GM12892 (cell line): Measurements from ENCODE around the gene GLA.

Source experiments
- POLR2A ChIP-seq: IDR thresholded peaks from 2 replicates; pipeline ENCODE4 v1.6.1; 2011; ENCODE audit warnings: low read depth, low read length, control low read depth
- TAF1 ChIP-seq: IDR thresholded peaks from 2 replicates; pipeline ENCODE4 v1.6.1; 2011; ENCODE audit warnings: low read depth, mild to moderate bottlenecking, control low read depth, low read length, borderline replicate concordance

DNA sequence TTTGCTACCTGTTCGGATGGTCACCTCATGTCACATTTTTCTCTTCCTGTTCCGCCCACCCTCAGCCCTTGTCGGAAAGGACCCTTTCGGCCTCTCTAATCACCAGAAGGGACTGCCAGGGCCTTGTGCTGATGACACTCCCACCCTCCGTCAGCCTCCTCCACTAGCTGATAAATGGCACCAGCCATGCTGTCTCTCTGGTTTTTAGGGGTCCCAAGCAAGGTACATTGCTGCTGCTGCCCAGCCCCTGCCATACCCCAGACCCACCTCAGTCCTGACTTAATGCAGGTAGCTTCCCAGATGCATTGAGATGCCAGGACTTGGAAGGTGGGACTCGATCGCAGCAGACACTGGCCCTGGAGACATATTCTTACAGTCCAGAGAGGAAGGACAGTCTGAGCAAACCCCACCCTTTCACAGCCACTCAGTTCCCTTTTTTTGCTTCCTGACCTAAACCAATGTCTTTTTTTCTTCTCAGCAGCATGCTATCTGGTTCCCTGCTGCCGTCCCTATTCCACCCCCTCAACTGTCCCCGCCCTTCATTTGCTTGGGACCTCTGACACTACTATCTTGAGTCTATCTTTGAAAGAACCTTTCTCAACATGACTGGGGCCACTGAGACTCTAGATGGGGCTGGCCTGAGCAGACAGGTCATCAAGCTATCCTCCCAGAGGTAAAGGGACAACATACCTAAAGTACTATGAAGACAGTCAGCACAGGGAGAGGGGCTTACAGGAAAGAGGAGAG lies 21.8 kb downstream of the GLA start, which contains the start of gene BTK:
- TF ChIP-seq TAF1 (peak; percentile 52; the same call in 1 of the 2 replicates), POLR2A (peak; percentile 83)
